GM23338 (cell line): Measurements from ENCODE around the gene PTPRN2. TPM values are rescaled to one million over a fixed set of nuclear protein-coding genes. Genes with fewer than 3 reads are reported as not detected.

Experiments
- ATAC-seq: fragments of 200-7000 bp; cut with Tn5 transposase; 3 replicates; pipeline ENCODE4 v1.9.1; 2020
- DNase-seq: peaks from one replicate; pipeline ENCODE4 v3.0.0-alpha.2; 2015; ENCODE audit warnings: low spot score
- H2AFZ ChIP-seq: fragments of 200-600 bp; sonication (generic); 2 replicates; pipeline ENCODE4 v1.8.0; 2016; ENCODE audit warnings: antibody characterized with exemption, mild to moderate bottlenecking, moderate library complexity
- H3F3A ChIP-seq: fragments of 200-600 bp; sonication (generic); replicated peaks from 2 replicates; pipeline ENCODE4 v1.8.0; 2017; ENCODE audit warnings: antibody characterized with exemption, mixed run types, low read depth
- H3K27ac ChIP-seq: fragments of 200-600 bp; sonication (generic); 2 replicates; pipeline ENCODE4 v1.6.1; 2016; ENCODE audit warnings: low read depth
- H3K27me3 ChIP-seq: fragments of 200-600 bp; sonication (generic); 2 replicates; pipeline ENCODE4 v1.8.0; 2016; ENCODE audit warnings: mild to moderate bottlenecking, mixed run types, moderate library complexity; ENCODE audit not compliant: insufficient read depth
- H3K36me3 ChIP-seq: fragments of 200-600 bp; sonication (generic); 2 replicates; pipeline ENCODE4 v1.8.0; 2016; ENCODE audit warnings: mild to moderate bottlenecking; ENCODE audit not compliant: insufficient read depth
- H3K4me1 ChIP-seq: fragments of 200-600 bp; sonication (generic); 2 replicates; pipeline ENCODE4 v1.8.0; 2016; ENCODE audit warnings: mild to moderate bottlenecking, moderate library complexity; ENCODE audit not compliant: insufficient read depth
- H3K4me2 ChIP-seq: fragments of 200-600 bp; sonication (generic); 2 replicates; pipeline ENCODE4 v1.7.1; 2017; ENCODE audit warnings: mixed run types
- H3K4me3 ChIP-seq: fragments of 200-600 bp; sonication (generic); 2 replicates; pipeline ENCODE4 v1.6.1; 2016; ENCODE audit warnings: mixed run types
- H3K79me2 ChIP-seq: fragments of 200-600 bp; sonication (generic); replicated peaks from 2 replicates; pipeline ENCODE4 v1.8.0; 2017; ENCODE audit warnings: mild to moderate bottlenecking; ENCODE audit not compliant: insufficient read depth
- H3K9me2 ChIP-seq: fragments of 200-600 bp; sonication (generic); 2 replicates; pipeline ENCODE4 v1.8.0; 2017; ENCODE audit not compliant: insufficient read depth
- H4K20me1 ChIP-seq: fragments of 200-600 bp; sonication (generic); replicated peaks from 2 replicates; pipeline ENCODE4 v1.8.0; 2017; ENCODE audit warnings: mild to moderate bottlenecking; ENCODE audit not compliant: insufficient read depth
- H3K27ac Mint-ChIP-seq: 2 replicates; pipeline ENCODE4 v1.8.0; 2020; ENCODE audit warnings: inconsistent platforms, mild to moderate bottlenecking, moderate library complexity, mixed read lengths
- H3K27me3 Mint-ChIP-seq: 3 replicates; pipeline ENCODE4 v1.8.0; 2022; ENCODE audit warnings: low read depth, mild to moderate bottlenecking, moderate library complexity, mixed read lengths, inconsistent platforms; ENCODE audit not compliant: insufficient read depth, poor library complexity
- H3K36me3 Mint-ChIP-seq: 3 replicates; pipeline ENCODE4 v1.8.0; 2021; ENCODE audit warnings: low read depth, mild to moderate bottlenecking, inconsistent platforms, moderate library complexity, mixed read lengths
- H3K4me1 Mint-ChIP-seq: 3 replicates; pipeline ENCODE4 v1.8.0; 2020; ENCODE audit warnings: mild to moderate bottlenecking, inconsistent platforms, mixed read lengths
- H3K4me3 Mint-ChIP-seq: 3 replicates; pipeline ENCODE4 v1.8.0; 2021; ENCODE audit warnings: moderate library complexity, mild to moderate bottlenecking, inconsistent platforms, mixed read lengths
- H3K9me3 Mint-ChIP-seq: 3 replicates; pipeline ENCODE4 v1.8.0; 2020; ENCODE audit warnings: moderate library complexity, mild to moderate bottlenecking, inconsistent platforms, mixed read lengths
- EZH2 ChIP-seq: fragments of 200-600 bp; sonication (generic); IDR thresholded peaks from one replicate; pipeline ENCODE4 v1.8.0; 2017; ENCODE audit warnings: antibody characterized with exemption, mild to moderate bottlenecking, low read depth; ENCODE audit not compliant: unreplicated experiment
- EZH2phosphoT487 ChIP-seq: fragments of 200-600 bp; sonication (generic); IDR thresholded peaks from one replicate; pipeline ENCODE4 v1.8.1; 2018; ENCODE audit warnings: antibody characterized with exemption; ENCODE audit not compliant: unreplicated experiment
- JUNB ChIP-seq: IDR thresholded peaks from one replicate; pipeline ENCODE4 v1.6.1; 2016; ENCODE audit warnings: antibody characterized with exemption; ENCODE audit not compliant: unreplicated experiment
- NANOG ChIP-seq: IDR thresholded peaks from 2 replicates; pipeline ENCODE4 v1.6.1; 2016; ENCODE audit warnings: antibody characterized with exemption, borderline replicate concordance
- POLR2AphosphoS5 ChIP-seq: IDR thresholded peaks from 2 replicates; pipeline ENCODE4 v1.6.1; 2016; ENCODE audit warnings: antibody characterized with exemption, low read depth
- STAT1 ChIP-seq: IDR thresholded peaks from one replicate; pipeline ENCODE4 v1.6.1; 2016; ENCODE audit warnings: antibody characterized with exemption; ENCODE audit not compliant: unreplicated experiment
- ZNF114 ChIP-seq: fragments of 250-450 bp; sonication (Bioruptor Pico); IDR thresholded peaks from 2 replicates; pipeline ENCODE4 v1.5.0; 2020; ENCODE audit warnings: mild to moderate bottlenecking, moderate library complexity
- polyA plus RNA-seq: library from polyadenylated mRNA; unstranded; fragments of >200 nt; fragmentation: Nextera tagmentation; extraction: Ambion mirVana; gene quantifications from 2 replicates; pipeline ENCODE4 v1.2.1, GENCODE V29; 2016
- total RNA-seq: library from RNA; depleted of rRNA; stranded (reverse); fragments of >200 nt; shearing (Covaris generic); gene quantifications from 2 replicates; pipeline ENCODE4 v1.2.3, GENCODE V29; 2014
- TF ChIP-seq, protein P1 (sequence below): IDR thresholded peaks from one replicate; pipeline ENCODE4 v1.6.1; 2018; ENCODE audit warnings: antibody characterized with exemption; ENCODE audit not compliant: unreplicated experiment
- TF ChIP-seq, protein P2 (sequence below): fragments of 250-450 bp; sonication (Bioruptor Pico); IDR thresholded peaks from 2 replicates; pipeline ENCODE4 v1.5.0; 2020; ENCODE audit warnings: mild to moderate bottlenecking, moderate library complexity
- TF ChIP-seq, protein P3 (sequence below), 2 experiments: fragments of 200-600 bp in 1 of 2; sonication (generic) in 1 of 2; conservative IDR thresholded peaks; 2 replicates each; pipeline versions ENCODE4 v1.5.1 to v1.6.1; 2016 to 2017; ENCODE audit warnings: antibody characterized with exemption in 2 of 2, low read depth in 2 of 2, mild to moderate bottlenecking in 2 of 2, moderate library complexity in 1 of 2
- TF ChIP-seq, protein P4 (sequence below): IDR thresholded peaks from 2 replicates; pipeline ENCODE4 v1.6.1; 2016; ENCODE audit warnings: antibody characterized with exemption

PTPRN2 gene
- total and polyA plus RNA-seq, 2 experiments from 2014 or later, result 0.87 to 4.0 TPM

DNA sequence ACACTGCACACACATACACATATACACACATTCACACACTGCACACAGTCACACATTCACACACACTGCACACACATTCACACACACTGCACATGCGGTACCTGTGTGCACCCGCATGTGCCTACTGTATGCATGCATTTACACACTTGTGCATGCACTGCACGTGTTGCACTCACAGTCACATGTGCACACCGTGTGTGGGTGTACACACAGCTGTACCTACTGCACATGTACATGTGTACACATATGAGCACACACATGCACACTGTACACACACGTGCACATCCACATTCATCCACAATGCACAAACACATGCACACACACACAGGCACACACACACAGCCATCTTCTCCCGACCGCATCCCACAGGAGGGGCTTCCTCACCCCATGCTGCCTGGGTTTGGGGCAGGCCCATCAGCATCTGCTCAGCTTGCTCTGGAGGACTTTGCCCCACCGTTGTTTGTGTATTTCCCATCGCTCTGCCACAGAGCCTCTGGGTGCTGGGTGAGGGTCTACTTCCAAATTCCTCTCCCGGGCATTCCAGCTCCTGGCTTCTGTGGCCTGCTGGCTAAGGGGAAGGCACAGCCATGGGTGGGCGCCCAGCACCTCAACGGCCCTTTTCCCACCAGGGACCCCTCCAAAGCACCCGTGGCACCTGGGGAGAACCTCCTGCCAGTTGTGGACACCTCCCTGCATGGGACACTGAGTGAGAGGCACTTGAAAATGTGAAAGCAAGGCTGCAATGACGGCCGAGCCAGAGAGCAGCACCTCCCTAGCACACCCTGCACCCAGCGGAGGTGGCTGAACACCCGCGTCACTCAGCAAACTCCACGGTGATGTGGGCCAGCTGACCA is 324.3 kb downstream of the PTPRN2 start:
- Histone ChIP-seq H3K79me2 (no peaks in the 10 kb centered on the region), H3K36me3 (peaks cover 7% of the 10 kb centered on the region; the same call in 1 of the 2 replicates), H3K4me1 (no peaks in the 10 kb centered on the region), H2AFZ (no peak overlapping the region), H3K4me3 (no peak overlapping the region), H3F3A (peaks cover 8% of the 10 kb centered on the region), H3K27ac (no peak overlapping the region), H4K20me1 (no peaks in the 10 kb centered on the region), H3K4me2 (no peak overlapping the region), H3K9me2 (no peaks in the 10 kb centered on the region), H3K27me3 (no peaks in the 10 kb centered on the region)
- Mint-ChIP-seq H3K27ac (no peak overlapping the region), H3K4me1 (no peaks in the 10 kb centered on the region), H3K9me3 (peaks cover 22% of the 10 kb centered on the region), H3K27me3 (peaks cover 6% of the 10 kb centered on the region), H3K4me3 (no peak overlapping the region), H3K36me3 (peaks cover 55% of the 10 kb centered on the region)
- no peak for ATAC-seq
- TF ChIP-seq, protein P1, sequence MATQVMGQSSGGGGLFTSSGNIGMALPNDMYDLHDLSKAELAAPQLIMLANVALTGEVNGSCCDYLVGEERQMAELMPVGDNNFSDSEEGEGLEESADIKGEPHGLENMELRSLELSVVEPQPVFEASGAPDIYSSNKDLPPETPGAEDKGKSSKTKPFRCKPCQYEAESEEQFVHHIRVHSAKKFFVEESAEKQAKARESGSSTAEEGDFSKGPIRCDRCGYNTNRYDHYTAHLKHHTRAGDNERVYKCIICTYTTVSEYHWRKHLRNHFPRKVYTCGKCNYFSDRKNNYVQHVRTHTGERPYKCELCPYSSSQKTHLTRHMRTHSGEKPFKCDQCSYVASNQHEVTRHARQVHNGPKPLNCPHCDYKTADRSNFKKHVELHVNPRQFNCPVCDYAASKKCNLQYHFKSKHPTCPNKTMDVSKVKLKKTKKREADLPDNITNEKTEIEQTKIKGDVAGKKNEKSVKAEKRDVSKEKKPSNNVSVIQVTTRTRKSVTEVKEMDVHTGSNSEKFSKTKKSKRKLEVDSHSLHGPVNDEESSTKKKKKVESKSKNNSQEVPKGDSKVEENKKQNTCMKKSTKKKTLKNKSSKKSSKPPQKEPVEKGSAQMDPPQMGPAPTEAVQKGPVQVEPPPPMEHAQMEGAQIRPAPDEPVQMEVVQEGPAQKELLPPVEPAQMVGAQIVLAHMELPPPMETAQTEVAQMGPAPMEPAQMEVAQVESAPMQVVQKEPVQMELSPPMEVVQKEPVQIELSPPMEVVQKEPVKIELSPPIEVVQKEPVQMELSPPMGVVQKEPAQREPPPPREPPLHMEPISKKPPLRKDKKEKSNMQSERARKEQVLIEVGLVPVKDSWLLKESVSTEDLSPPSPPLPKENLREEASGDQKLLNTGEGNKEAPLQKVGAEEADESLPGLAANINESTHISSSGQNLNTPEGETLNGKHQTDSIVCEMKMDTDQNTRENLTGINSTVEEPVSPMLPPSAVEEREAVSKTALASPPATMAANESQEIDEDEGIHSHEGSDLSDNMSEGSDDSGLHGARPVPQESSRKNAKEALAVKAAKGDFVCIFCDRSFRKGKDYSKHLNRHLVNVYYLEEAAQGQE, result no peak
- no peak for TF ChIP-seq ZNF114 (CRISPR knock-in tag)
- TF ChIP-seq POLR2AphosphoS5, result no peak
- no peak for TF ChIP-seq STAT1
- no peak for TF ChIP-seq JUNB
- TF ChIP-seq NANOG, result no peak
- TF ChIP-seq, protein P2, sequence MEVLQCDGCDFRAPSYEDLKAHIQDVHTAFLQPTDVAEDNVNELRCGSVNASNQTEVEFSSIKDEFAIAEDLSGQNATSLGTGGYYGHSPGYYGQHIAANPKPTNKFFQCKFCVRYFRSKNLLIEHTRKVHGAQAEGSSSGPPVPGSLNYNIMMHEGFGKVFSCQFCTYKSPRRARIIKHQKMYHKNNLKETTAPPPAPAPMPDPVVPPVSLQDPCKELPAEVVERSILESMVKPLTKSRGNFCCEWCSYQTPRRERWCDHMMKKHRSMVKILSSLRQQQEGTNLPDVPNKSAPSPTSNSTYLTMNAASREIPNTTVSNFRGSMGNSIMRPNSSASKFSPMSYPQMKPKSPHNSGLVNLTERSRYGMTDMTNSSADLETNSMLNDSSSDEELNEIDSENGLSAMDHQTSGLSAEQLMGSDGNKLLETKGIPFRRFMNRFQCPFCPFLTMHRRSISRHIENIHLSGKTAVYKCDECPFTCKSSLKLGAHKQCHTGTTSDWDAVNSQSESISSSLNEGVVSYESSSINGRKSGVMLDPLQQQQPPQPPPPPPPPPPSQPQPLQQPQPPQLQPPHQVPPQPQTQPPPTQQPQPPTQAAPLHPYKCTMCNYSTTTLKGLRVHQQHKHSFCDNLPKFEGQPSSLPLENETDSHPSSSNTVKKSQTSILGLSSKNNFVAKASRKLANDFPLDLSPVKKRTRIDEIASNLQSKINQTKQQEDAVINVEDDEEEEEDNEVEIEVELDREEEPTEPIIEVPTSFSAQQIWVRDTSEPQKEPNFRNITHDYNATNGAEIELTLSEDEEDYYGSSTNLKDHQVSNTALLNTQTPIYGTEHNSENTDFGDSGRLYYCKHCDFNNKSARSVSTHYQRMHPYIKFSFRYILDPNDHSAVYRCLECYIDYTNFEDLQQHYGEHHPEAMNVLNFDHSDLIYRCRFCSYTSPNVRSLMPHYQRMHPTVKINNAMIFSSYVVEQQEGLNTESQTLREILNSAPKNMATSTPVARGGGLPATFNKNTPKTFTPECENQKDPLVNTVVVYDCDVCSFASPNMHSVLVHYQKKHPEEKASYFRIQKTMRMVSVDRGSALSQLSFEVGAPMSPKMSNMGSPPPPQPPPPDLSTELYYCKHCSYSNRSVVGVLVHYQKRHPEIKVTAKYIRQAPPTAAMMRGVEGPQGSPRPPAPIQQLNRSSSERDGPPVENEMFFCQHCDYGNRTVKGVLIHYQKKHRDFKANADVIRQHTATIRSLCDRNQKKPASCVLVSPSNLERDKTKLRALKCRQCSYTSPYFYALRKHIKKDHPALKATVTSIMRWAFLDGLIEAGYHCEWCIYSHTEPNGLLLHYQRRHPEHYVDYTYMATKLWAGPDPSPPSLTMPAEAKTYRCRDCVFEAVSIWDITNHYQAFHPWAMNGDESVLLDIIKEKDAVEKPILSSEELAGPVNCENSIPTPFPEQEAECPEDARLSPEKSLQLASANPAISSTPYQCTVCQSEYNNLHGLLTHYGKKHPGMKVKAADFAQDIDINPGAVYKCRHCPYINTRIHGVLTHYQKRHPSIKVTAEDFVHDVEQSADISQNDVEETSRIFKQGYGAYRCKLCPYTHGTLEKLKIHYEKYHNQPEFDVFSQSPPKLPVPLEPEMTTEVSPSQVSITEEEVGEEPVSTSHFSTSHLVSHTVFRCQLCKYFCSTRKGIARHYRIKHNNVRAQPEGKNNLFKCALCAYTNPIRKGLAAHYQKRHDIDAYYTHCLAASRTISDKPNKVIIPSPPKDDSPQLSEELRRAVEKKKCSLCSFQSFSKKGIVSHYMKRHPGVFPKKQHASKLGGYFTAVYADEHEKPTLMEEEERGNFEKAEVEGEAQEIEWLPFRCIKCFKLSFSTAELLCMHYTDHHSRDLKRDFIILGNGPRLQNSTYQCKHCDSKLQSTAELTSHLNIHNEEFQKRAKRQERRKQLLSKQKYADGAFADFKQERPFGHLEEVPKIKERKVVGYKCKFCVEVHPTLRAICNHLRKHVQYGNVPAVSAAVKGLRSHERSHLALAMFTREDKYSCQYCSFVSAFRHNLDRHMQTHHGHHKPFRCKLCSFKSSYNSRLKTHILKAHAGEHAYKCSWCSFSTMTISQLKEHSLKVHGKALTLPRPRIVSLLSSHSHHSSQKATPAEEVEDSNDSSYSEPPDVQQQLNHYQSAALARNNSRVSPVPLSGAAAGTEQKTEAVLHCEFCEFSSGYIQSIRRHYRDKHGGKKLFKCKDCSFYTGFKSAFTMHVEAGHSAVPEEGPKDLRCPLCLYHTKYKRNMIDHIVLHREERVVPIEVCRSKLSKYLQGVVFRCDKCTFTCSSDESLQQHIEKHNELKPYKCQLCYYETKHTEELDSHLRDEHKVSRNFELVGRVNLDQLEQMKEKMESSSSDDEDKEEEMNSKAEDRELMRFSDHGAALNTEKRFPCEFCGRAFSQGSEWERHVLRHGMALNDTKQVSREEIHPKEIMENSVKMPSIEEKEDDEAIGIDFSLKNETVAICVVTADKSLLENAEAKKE (CRISPR knock-in tag), result no peak
- TF ChIP-seq, protein P3, sequence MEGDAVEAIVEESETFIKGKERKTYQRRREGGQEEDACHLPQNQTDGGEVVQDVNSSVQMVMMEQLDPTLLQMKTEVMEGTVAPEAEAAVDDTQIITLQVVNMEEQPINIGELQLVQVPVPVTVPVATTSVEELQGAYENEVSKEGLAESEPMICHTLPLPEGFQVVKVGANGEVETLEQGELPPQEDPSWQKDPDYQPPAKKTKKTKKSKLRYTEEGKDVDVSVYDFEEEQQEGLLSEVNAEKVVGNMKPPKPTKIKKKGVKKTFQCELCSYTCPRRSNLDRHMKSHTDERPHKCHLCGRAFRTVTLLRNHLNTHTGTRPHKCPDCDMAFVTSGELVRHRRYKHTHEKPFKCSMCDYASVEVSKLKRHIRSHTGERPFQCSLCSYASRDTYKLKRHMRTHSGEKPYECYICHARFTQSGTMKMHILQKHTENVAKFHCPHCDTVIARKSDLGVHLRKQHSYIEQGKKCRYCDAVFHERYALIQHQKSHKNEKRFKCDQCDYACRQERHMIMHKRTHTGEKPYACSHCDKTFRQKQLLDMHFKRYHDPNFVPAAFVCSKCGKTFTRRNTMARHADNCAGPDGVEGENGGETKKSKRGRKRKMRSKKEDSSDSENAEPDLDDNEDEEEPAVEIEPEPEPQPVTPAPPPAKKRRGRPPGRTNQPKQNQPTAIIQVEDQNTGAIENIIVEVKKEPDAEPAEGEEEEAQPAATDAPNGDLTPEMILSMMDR (conservative IDR thresholded peaks at IDR 0.05; ENCODE audit: low read depth in 2 of 2), result no peak
- TF ChIP-seq EZH2, result no peak
- no peak for TF ChIP-seq EZH2phosphoT487
- TF ChIP-seq, protein P4, sequence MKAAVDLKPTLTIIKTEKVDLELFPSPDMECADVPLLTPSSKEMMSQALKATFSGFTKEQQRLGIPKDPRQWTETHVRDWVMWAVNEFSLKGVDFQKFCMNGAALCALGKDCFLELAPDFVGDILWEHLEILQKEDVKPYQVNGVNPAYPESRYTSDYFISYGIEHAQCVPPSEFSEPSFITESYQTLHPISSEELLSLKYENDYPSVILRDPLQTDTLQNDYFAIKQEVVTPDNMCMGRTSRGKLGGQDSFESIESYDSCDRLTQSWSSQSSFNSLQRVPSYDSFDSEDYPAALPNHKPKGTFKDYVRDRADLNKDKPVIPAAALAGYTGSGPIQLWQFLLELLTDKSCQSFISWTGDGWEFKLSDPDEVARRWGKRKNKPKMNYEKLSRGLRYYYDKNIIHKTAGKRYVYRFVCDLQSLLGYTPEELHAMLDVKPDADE, result no peak
- DNase-seq, result no peak
